Mesenchymal stem cell (in vitro differentiated cells and primary cell): ENCODE data around the gene TIAM2.

ENCODE experiments used
- DNase-seq: peaks from one replicate; pipeline ENCODE4 v3.0.0-alpha.2; 2013
- H2AFZ ChIP-seq: one replicate; pipeline ENCODE4 v1.6.1; 2013; ENCODE audit warnings: low read depth, mild to moderate bottlenecking, control low read depth, inconsistent platforms, low read length, moderate library complexity
- H2AK5ac ChIP-seq: 2 replicates; pipeline ENCODE4 v1.6.1; 2013; ENCODE audit warnings: low read length, moderate library complexity, mild to moderate bottlenecking, inconsistent platforms; ENCODE audit not compliant: severe bottlenecking
- H2BK120ac ChIP-seq: one replicate; pipeline ENCODE4 v1.6.1; 2013; ENCODE audit warnings: low read depth, mild to moderate bottlenecking, inconsistent platforms, low read length, moderate library complexity
- H2BK12ac ChIP-seq, 2 experiments: one replicate each; pipeline ENCODE4 v1.6.1; 2013; ENCODE audit warnings: inconsistent platforms in 2 of 2, low read length in 2 of 2, mild to moderate bottlenecking in 2 of 2, moderate library complexity in 2 of 2, control low read depth in 1 of 2
- H2BK15ac ChIP-seq: one replicate; pipeline ENCODE4 v1.6.1; 2013; ENCODE audit warnings: mild to moderate bottlenecking, low read depth, inconsistent platforms; ENCODE audit not compliant: poor library complexity, severe bottlenecking
- H2BK5ac ChIP-seq: 2 replicates; pipeline ENCODE4 v1.6.1; 2013; ENCODE audit warnings: low read depth, mild to moderate bottlenecking, low read length, control low read depth, inconsistent platforms; ENCODE audit not compliant: poor library complexity, severe bottlenecking
- H3K14ac ChIP-seq, 2 experiments: one replicate each; pipeline ENCODE4 v1.6.1; 2013; ENCODE audit warnings: inconsistent platforms in 2 of 2, low read length in 2 of 2, control low read depth in 1 of 2, mild to moderate bottlenecking in 1 of 2, moderate library complexity in 1 of 2
- H3K18ac ChIP-seq, 2 experiments: one replicate each; pipeline ENCODE4 v1.6.1; 2013; ENCODE audit warnings: inconsistent platforms in 2 of 2, low read length in 2 of 2, control low read depth in 1 of 2, low read depth in 1 of 2, mild to moderate bottlenecking in 1 of 2
- H3K23ac ChIP-seq, 2 experiments: one replicate each; pipeline ENCODE4 v1.6.1; 2013; ENCODE audit warnings: inconsistent platforms in 2 of 2, low read length in 2 of 2, mild to moderate bottlenecking in 2 of 2, moderate library complexity in 2 of 2, control low read depth in 1 of 2
- H3K27ac ChIP-seq: 2 replicates; pipeline ENCODE4 v1.5.1; 2013; ENCODE audit warnings: mild to moderate bottlenecking, moderate library complexity, low read length, control low read depth, inconsistent platforms; ENCODE audit not compliant: poor library complexity, severe bottlenecking
- H3K27me3 ChIP-seq, 2 experiments: 2 replicates each; pipeline versions ENCODE4 v1.6.1 to v1.7.0; 2013; ENCODE audit warnings: low read length in 2 of 2, mild to moderate bottlenecking in 2 of 2, moderate library complexity in 2 of 2, control low read depth in 1 of 2, inconsistent platforms in 1 of 2; ENCODE audit not compliant: control insufficient read depth in 1 of 2, insufficient read depth in 1 of 2
- H3K36me3 ChIP-seq, 2 experiments: 2 replicates each; pipeline versions ENCODE4 v1.6.1 to v1.7.0; 2013; ENCODE audit warnings: low read length in 2 of 2, control low read depth in 1 of 2, inconsistent platforms in 1 of 2, low read depth in 1 of 2, mild to moderate bottlenecking in 1 of 2; ENCODE audit not compliant: insufficient read depth in 2 of 2, control insufficient read depth in 1 of 2
- H3K4ac ChIP-seq, 2 experiments: one replicate each; pipeline ENCODE4 v1.6.1; 2013; ENCODE audit warnings: inconsistent platforms in 2 of 2, low read length in 2 of 2, mild to moderate bottlenecking in 2 of 2, moderate library complexity in 2 of 2, control low read depth in 1 of 2, low read depth in 1 of 2
- H3K4me1 ChIP-seq: 2 replicates; pipeline ENCODE4 v1.6.1; 2013; ENCODE audit warnings: low read depth, low read length, control low read depth; ENCODE audit not compliant: control insufficient read depth, insufficient read depth
- H3K4me2 ChIP-seq: 2 replicates; pipeline ENCODE4 v1.6.1; 2013; ENCODE audit warnings: low read length, mild to moderate bottlenecking, inconsistent platforms; ENCODE audit not compliant: poor library complexity, severe bottlenecking
- H3K4me3 ChIP-seq, 2 experiments: 2 replicates each; pipeline versions ENCODE4 v1.5.1 to v1.7.0; 2013; ENCODE audit warnings: low read length in 2 of 2, mild to moderate bottlenecking in 2 of 2, control low read depth in 1 of 2, low read depth in 1 of 2; ENCODE audit not compliant: insufficient read depth in 1 of 2
- H3K79me1 ChIP-seq: replicated peaks from 2 replicates; pipeline ENCODE4 v1.6.1; 2013; ENCODE audit warnings: mild to moderate bottlenecking, control low read depth, low read length, inconsistent platforms; ENCODE audit not compliant: poor library complexity, severe bottlenecking
- H3K9ac ChIP-seq: 2 replicates; pipeline ENCODE4 v1.7.0; 2013; ENCODE audit warnings: mild to moderate bottlenecking, low read length, moderate library complexity
- H3K9me3 ChIP-seq: 2 replicates; pipeline ENCODE4 v1.7.0; 2013; ENCODE audit warnings: mild to moderate bottlenecking, low read length; ENCODE audit not compliant: control insufficient read depth
- H4K8ac ChIP-seq: one replicate; pipeline ENCODE4 v1.6.1; 2013; ENCODE audit warnings: inconsistent platforms, mild to moderate bottlenecking, low read length, moderate library complexity
- H4K91ac ChIP-seq: one replicate; pipeline ENCODE4 v1.6.1; 2013; ENCODE audit warnings: mild to moderate bottlenecking, low read length, inconsistent platforms
- WGBS: methylation state at CpG from one replicate; pipeline ENCODE4 v1.1.7; 2013; ENCODE audit warnings: mixed read lengths; 5-methylcytosine and 5-hydroxymethylcytosine counted together

The TIAM2 gene

DNA sequence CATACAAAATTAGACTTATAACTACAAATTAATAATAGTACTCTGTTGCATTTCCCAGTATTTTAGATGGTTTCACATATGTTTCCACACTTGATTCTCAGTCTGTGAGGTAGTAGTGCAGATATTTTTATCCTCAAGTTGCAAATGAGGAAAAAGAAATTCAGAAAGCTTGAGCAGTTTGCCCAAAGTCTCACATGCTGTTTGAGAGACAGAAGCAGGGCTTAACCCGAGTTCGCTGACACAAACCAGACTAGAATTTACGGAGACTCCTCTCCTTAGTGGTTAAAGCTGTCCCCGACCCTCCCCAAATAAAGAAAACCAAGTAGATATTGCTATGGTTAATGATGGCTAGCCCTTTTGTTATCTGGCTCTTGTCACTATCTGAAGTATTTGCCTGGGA, 126.2 kb downstream of the TIAM2 start:
- Histone ChIP-seq H4K8ac (no peak overlapping the region), H3K23ac (no peak overlapping the region), H2BK15ac (no peak overlapping the region), H2BK12ac (no peak overlapping the region), H2AFZ (peak overlapping the region; percentile 76), H3K27me3 (no peaks in the 10 kb centered on the region), H2BK5ac (no peak overlapping the region), H3K36me3 (no peaks in the 10 kb centered on the region), H3K4me3 (peak overlapping the region in 1 of 2 experiments; percentile 68), H2AK5ac (no peak overlapping the region), H3K18ac (no peak overlapping the region), H3K4ac (no peak overlapping the region), H3K14ac (no peak overlapping the region), H3K9me3 (no peaks in the 10 kb centered on the region), H3K9ac (peak overlapping the region; percentile 72), H3K79me1 (no peaks in the 10 kb centered on the region), H3K4me1 (peaks cover 10% of the 10 kb centered on the region), H3K27ac (no peak overlapping the region), H4K91ac (no peak overlapping the region), H2BK120ac (no peak overlapping the region), H3K4me2 (no peak overlapping the region)
- no peak for DNase-seq
- 0% methylated on average over 1 of the region's 4 CpGs for WGBS

DNA sequence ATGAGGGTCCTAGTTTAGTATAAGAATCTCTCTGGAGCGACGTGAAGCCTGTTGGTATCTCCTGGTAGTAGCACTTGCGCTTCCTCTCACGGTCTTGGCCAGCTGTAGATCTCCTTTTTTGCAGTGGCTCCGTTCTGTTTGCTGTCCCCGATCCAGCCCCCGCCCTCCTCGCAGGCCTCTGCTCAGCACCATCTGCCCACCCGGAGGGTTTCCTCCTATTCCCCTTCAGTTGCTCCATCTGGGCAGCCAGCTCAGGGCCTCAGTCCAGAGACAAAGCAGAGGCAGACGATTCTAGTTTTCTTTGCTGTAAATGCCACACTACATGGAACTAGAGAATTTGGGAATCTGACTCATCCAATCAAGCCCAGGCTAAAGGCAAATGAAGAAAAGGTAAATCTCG, 126.6 kb downstream of the TIAM2 start:
- H3K4me2 ChIP-seq = no peak overlapping the region

DNA sequence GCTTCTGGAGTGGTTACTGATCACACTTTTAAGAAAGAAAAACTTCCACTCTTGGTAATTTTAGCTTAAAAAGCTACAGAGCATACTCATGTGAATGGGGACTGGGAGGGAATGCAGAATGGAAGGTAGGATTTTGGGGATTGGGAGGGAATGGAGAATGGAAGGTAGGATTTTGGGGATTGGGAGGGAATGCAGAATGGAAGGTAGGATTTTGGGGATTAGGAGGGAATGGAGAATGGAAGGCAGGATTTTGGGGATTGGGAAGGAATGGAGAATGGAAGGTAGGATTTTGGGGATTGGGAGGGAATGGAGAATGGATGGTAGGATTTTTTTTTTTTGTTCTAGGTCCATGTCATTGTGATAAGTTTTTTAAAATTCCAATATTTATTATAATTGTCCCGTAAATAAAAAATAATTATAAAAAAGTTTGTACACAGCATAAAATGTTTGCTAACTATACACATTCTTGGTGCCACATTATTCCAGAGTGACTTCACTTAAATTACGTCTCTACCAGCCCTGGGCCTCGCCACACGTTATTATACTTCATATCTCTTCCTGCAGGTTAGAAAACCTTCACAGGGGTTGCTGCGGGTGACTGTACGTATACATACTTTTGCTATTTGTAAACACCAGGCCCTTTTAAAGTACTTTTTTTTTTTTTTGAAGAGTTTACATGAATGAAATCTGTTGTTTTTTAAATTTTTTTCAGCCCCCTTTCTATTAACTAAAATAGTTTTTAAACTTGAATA, 127.3 kb downstream of the TIAM2 start:
- H2BK12ac ChIP-seq = no peak overlapping the region
- no peak overlapping the region for H3K4ac ChIP-seq
- no peak overlapping the region for H2AK5ac ChIP-seq
- no peak overlapping the region for H3K4me2 ChIP-seq
- H3K14ac ChIP-seq = no peak overlapping the region
- H4K91ac ChIP-seq = no peak overlapping the region
- 75% methylated on average over 3 of the region's 6 CpGs for WGBS
- no peaks in the 10 kb centered on the region for H3K9me3 ChIP-seq
- no peaks in the 10 kb centered on the region for H3K79me1 ChIP-seq
- H3K36me3 ChIP-seq = no peaks in the 10 kb centered on the region
- no peak overlapping the region for H2BK120ac ChIP-seq
- no peak overlapping the region for H3K18ac ChIP-seq
- no peak for DNase-seq
- no peak overlapping the region for H4K8ac ChIP-seq
- no peak overlapping the region for H2BK15ac ChIP-seq
- H3K4me1 ChIP-seq = peaks cover 14% of the 10 kb centered on the region
- H2BK5ac ChIP-seq = no peak overlapping the region
- no peak overlapping the region for H3K23ac ChIP-seq
- no peak overlapping the region for H2AFZ ChIP-seq
- peak overlapping the region; percentile 72 for H3K9ac ChIP-seq
- H3K4me3 ChIP-seq = peak overlapping the region in 1 of 2 experiments; percentile 68
- H3K27me3 ChIP-seq = no peaks in the 10 kb centered on the region
- H3K27ac ChIP-seq = no peak overlapping the region

More for the DNA sequence above, 126.6 kb downstream of the TIAM2 start:
- H3K4me1 ChIP-seq = peaks cover 9% of the 10 kb centered on the region
- H3K4me3 ChIP-seq = peak overlapping the region in 1 of 2 experiments; percentile 68
- peak overlapping the region; percentile 72 for H3K9ac ChIP-seq
- H3K18ac ChIP-seq = no peak overlapping the region
- no peak overlapping the region for H4K91ac ChIP-seq
- no peak overlapping the region for H3K27ac ChIP-seq
- DNase-seq = no peak
- H2AFZ ChIP-seq = peak overlapping the region; percentile 76
- H2BK15ac ChIP-seq = no peak overlapping the region
- peak overlapping the region; percentile 66 for H4K8ac ChIP-seq
- H2BK5ac ChIP-seq = no peak overlapping the region
- H3K79me1 ChIP-seq = no peaks in the 10 kb centered on the region
- no peak overlapping the region for H3K4ac ChIP-seq
- H3K14ac ChIP-seq = no peak overlapping the region
- 29% methylated on average over 11 of the region's 11 CpGs for WGBS
- peak overlapping the region; percentile 22 for H2AK5ac ChIP-seq
- H2BK120ac ChIP-seq = peak overlapping the region; percentile 6
- H3K9me3 ChIP-seq = no peaks in the 10 kb centered on the region
- no peaks in the 10 kb centered on the region for H3K27me3 ChIP-seq
- no peak overlapping the region for H3K23ac ChIP-seq
- H3K36me3 ChIP-seq = no peaks in the 10 kb centered on the region
- peak overlapping the region in 1 of 2 experiments; percentile 11 for H2BK12ac ChIP-seq

DNA sequence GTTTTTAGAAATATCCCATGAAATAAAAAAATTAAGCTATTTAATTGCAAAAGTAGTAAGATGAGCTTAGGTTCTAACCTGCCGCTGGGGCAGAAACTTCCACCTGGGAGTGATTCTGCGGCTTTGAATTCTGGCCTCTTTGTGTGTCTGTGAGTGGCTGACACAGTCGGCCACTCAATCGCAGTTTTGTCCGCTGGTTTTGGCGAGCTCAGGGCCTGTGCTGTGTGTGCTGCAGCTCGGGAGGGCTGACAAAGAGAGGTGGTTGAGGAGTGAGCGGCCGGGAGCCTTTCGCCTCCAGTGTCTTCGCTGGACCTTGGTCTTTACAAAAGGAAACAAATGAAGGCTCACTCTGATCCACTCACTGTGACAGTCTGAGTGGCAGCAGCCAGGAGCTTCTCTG, 128.4 kb downstream of the TIAM2 start:
- Histone ChIP-seq H3K4me3 (no peak overlapping the region), H3K18ac (no peak overlapping the region), H3K27ac (no peak overlapping the region), H3K27me3 (no peaks in the 10 kb centered on the region), H4K91ac (no peak overlapping the region), H3K23ac (no peak overlapping the region), H3K14ac (no peak overlapping the region), H2BK15ac (no peak overlapping the region), H3K4ac (no peak overlapping the region), H2BK120ac (no peak overlapping the region), H3K4me2 (no peak overlapping the region), H3K4me1 (peaks cover 12% of the 10 kb centered on the region), H2AFZ (no peak overlapping the region), H3K79me1 (no peaks in the 10 kb centered on the region), H3K9ac (no peak overlapping the region), H2BK12ac (no peak overlapping the region), H3K36me3 (no peaks in the 10 kb centered on the region), H2AK5ac (no peak overlapping the region), H2BK5ac (no peak overlapping the region), H3K9me3 (no peaks in the 10 kb centered on the region), H4K8ac (no peak overlapping the region)
- no peak for DNase-seq
- 90% methylated on average over 11 of the region's 11 CpGs for WGBS
